ENCODE measurements around the gene NR3C1. TPM values are rescaled to one million over a fixed set of nuclear protein-coding genes. Genes with fewer than 3 reads are reported as not detected.

Gene NR3C1
- polyA plus RNA-seq, 1 donor (not counting 4 experiments of a cell fraction or from before 2014, with no cell fraction given): 30.7 TPM

DNA sequence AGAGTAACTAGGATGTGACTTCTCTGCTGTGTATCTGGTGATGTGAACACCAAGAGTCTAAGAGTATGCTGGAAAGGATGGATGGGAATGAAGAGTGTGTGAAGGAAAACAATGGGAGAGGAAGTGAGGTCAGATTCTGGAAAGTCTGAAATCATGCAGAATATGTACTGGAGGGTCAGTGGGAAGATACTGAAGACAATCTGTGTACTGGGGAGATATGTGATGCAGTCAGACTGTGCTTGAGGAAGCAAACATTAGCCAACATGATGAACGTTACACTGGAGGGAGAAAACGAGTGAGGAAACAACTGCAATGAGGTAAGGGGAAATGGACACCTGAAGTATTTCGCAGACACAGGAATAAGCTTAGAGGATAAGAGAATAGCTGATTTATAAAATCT, 105.7 kb downstream of the NR3C1 start:
- dilution Hi-C loops (cut with MboI; ENCODE audit: extremely low pct_ligation_motif_present, low sequenced_read_pairs): no loop called here
- no peak for DNase-seq (ENCODE audit: low read depth, low spot score)

DNA sequence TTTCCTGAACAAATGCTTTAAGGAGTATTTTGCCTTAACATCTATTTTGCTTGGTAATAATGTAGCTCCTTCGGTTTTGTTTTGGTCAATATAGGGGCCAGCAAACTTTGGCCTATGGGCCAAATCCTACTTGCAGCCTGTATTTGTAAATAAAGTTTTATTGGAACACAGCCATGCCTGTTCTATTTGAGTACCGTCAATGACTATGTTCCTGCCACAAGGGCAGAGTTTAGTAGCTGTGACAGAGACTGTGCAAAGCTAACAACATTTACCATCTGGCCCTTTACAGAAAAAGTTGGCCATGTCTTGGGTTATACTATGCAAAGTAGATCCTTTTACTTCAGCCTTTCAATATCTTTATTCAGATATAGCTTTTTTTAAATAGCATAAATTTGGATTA, 113.4 kb downstream of the NR3C1 start:
- no peaks in the 10 kb centered on the region for H3K9me1 ChIP-seq (ENCODE audit: control insufficient read depth, extremely low read depth, insufficient read depth, low read length)
- H3K4me1 ChIP-seq (ENCODE audit: control insufficient read depth, extremely low read depth, insufficient read depth, low read length): no peaks in the 10 kb centered on the region
- H4K20me1 ChIP-seq (ENCODE audit: control insufficient read depth, extremely low read depth, insufficient read depth, low read length): no peaks in the 10 kb centered on the region
- TF ChIP-seq, protein P1, sequence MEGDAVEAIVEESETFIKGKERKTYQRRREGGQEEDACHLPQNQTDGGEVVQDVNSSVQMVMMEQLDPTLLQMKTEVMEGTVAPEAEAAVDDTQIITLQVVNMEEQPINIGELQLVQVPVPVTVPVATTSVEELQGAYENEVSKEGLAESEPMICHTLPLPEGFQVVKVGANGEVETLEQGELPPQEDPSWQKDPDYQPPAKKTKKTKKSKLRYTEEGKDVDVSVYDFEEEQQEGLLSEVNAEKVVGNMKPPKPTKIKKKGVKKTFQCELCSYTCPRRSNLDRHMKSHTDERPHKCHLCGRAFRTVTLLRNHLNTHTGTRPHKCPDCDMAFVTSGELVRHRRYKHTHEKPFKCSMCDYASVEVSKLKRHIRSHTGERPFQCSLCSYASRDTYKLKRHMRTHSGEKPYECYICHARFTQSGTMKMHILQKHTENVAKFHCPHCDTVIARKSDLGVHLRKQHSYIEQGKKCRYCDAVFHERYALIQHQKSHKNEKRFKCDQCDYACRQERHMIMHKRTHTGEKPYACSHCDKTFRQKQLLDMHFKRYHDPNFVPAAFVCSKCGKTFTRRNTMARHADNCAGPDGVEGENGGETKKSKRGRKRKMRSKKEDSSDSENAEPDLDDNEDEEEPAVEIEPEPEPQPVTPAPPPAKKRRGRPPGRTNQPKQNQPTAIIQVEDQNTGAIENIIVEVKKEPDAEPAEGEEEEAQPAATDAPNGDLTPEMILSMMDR (optimal IDR thresholded peaks at IDR 0.05 in 1 of 3, IDR thresholded peaks at IDR 0.05 in 1 of 3, conservative IDR thresholded peaks at IDR 0.05 in 1 of 3; ENCODE audit: extremely low read depth in 1 of 3, insufficient read depth in 2 of 3, low read length in 3 of 3): no peak
- no peak for TF ChIP-seq EZH2 (IDR thresholded peaks at IDR 0.05; ENCODE audit: low read length)
- dilution Hi-C loops (cut with MboI; ENCODE audit: extremely low pct_ligation_motif_present, low sequenced_read_pairs): no loop called here
- no peak overlapping the region for H3K27ac ChIP-seq (ENCODE audit: control insufficient read depth, insufficient read depth, low read length)
- H3K9ac ChIP-seq (ENCODE audit: control insufficient read depth, extremely low read depth, insufficient read depth, low read length): no peak overlapping the region
- no peak overlapping the region for H2AFZ ChIP-seq (ENCODE audit: control insufficient read depth, low read length)
- no peak overlapping the region for H3K4me3 ChIP-seq (ENCODE audit: control insufficient read depth in 2 of 3, extremely low read depth in 1 of 3, insufficient read depth in 2 of 3, low read depth in 1 of 3, low read length in 3 of 3)
- no peaks in the 10 kb centered on the region for H3K9me3 ChIP-seq (ENCODE audit: control insufficient read depth, low read depth, low read length)
- peaks cover 4% of the 10 kb centered on the region for H3K79me2 ChIP-seq (ENCODE audit: control insufficient read depth, insufficient read depth, low read length)
- DNase-seq (ENCODE audit: low read depth, low spot score) (no peak), FAIRE-seq (no peak)
- no peak overlapping the region for H3K4me2 ChIP-seq (ENCODE audit: control insufficient read depth, extremely low read depth, insufficient read depth, low read depth, low read length)
- H3K36me3 ChIP-seq (ENCODE audit: control insufficient read depth in 2 of 2, extremely low read depth in 1 of 2, insufficient read depth in 2 of 2, low read length in 2 of 2): peaks cover 2 to 9% of the 10 kb centered on the region in 2 experiments
- no peaks in the 10 kb centered on the region for H3K27me3 ChIP-seq (ENCODE audit: control insufficient read depth, extremely low read depth, insufficient read depth, low read length)

More for the DNA sequence above, 105.7 kb downstream of the NR3C1 start:
- Histone ChIP-seq H3K9ac (ENCODE audit: control insufficient read depth, extremely low read depth, insufficient read depth, low read length) (no peak overlapping the region), H3K4me3 (ENCODE audit: control insufficient read depth in 2 of 3, extremely low read depth in 1 of 3, insufficient read depth in 2 of 3, low read depth in 1 of 3, low read length in 3 of 3) (no peak overlapping the region), H3K9me1 (ENCODE audit: control insufficient read depth, extremely low read depth, insufficient read depth, low read length) (no peaks in the 10 kb centered on the region), H3K36me3 (ENCODE audit: control insufficient read depth in 2 of 2, extremely low read depth in 1 of 2, insufficient read depth in 2 of 2, low read length in 2 of 2) (peaks cover 15 to 19% of the 10 kb centered on the region in 2 experiments), H3K27ac (ENCODE audit: control insufficient read depth, insufficient read depth, low read length) (no peak overlapping the region), H2AFZ (ENCODE audit: control insufficient read depth, low read length) (no peak overlapping the region), H3K79me2 (ENCODE audit: control insufficient read depth, insufficient read depth, low read length) (peaks cover 3% of the 10 kb centered on the region), H3K4me1 (ENCODE audit: control insufficient read depth, extremely low read depth, insufficient read depth, low read length) (peaks cover 7% of the 10 kb centered on the region), H4K20me1 (ENCODE audit: control insufficient read depth, extremely low read depth, insufficient read depth, low read length) (no peaks in the 10 kb centered on the region), H3K9me3 (ENCODE audit: control insufficient read depth, low read depth, low read length) (no peaks in the 10 kb centered on the region), H3K4me2 (ENCODE audit: control insufficient read depth, extremely low read depth, insufficient read depth, low read depth, low read length) (no peak overlapping the region), H3K27me3 (ENCODE audit: control insufficient read depth, extremely low read depth, insufficient read depth, low read length) (no peaks in the 10 kb centered on the region)
- peak; percentile 36 for FAIRE-seq
- no peak for TF ChIP-seq EZH2 (IDR thresholded peaks at IDR 0.05; ENCODE audit: low read length)
- TF ChIP-seq, protein P1 (optimal IDR thresholded peaks at IDR 0.05 in 1 of 3, IDR thresholded peaks at IDR 0.05 in 1 of 3, conservative IDR thresholded peaks at IDR 0.05 in 1 of 3; ENCODE audit: extremely low read depth in 1 of 3, insufficient read depth in 2 of 3, low read length in 3 of 3): no peak

Measured in keratinocyte (primary cell).